GM10266 (cell line): ENCODE data around the gene RAD51B.
"Not testable (repeated sequence)": the region's sequence is repeated elsewhere in the genome, so short reads cannot be mapped to it uniquely, and the experiment has no call there.

Source experiments
- DNase-seq: peaks from one replicate; pipeline ENCODE4 v3.0.0; 2012; ENCODE audit errors: extremely low spot score
- TF ChIP-seq, protein P1 (sequence below): IDR thresholded peaks from 2 replicates; pipeline ENCODE4 v1.5.1; 2012; ENCODE audit warnings: mild to moderate bottlenecking, low read depth; ENCODE audit not compliant: control insufficient read depth, insufficient read depth; ENCODE audit errors: missing control alignments

The RAD51B gene

DNA sequence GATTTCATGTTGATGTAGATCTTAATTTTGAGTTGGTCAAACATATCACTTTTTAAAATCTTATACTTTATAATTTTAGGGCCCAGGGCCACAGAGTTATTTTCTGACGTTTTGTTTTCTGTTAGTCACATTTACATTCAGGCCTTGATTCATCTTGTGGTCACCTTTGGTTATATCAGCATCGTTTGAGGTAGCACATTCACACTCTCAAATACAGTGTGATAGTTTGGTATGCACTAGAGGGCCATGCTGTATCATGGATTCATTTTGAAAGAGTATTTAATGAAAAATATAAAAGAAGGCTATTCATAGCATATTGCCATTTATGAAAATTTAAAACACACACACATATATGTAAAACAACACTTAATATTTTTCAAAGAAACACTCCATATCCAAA lies 274.6 kb downstream of the RAD51B start:
- TF ChIP-seq, protein P1, sequence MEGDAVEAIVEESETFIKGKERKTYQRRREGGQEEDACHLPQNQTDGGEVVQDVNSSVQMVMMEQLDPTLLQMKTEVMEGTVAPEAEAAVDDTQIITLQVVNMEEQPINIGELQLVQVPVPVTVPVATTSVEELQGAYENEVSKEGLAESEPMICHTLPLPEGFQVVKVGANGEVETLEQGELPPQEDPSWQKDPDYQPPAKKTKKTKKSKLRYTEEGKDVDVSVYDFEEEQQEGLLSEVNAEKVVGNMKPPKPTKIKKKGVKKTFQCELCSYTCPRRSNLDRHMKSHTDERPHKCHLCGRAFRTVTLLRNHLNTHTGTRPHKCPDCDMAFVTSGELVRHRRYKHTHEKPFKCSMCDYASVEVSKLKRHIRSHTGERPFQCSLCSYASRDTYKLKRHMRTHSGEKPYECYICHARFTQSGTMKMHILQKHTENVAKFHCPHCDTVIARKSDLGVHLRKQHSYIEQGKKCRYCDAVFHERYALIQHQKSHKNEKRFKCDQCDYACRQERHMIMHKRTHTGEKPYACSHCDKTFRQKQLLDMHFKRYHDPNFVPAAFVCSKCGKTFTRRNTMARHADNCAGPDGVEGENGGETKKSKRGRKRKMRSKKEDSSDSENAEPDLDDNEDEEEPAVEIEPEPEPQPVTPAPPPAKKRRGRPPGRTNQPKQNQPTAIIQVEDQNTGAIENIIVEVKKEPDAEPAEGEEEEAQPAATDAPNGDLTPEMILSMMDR: no peak

DNA sequence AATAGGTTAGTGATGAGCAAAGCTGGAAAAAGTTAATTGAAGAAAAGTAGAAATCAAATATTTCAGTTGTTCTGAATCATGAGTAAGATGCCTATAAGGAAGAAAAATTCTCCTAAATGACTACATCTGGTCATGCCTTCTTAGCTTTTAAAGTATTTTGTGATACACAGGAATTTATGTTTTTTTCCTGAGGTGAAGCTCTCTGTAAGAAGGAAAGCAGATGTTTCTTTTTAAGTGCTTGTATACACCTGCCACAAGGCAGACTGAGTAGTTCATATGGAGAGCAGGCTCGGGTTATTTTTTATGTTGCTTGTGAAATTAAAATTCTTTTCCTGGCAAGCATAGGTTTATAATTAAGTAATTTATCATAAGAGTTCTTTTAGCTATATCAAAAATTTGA lies 275.2 kb downstream of the RAD51B start:
- TF ChIP-seq, protein P1: no peak

More for the DNA sequence above, 274.6 kb downstream of the RAD51B start:
- no peak for DNase-seq

DNA sequence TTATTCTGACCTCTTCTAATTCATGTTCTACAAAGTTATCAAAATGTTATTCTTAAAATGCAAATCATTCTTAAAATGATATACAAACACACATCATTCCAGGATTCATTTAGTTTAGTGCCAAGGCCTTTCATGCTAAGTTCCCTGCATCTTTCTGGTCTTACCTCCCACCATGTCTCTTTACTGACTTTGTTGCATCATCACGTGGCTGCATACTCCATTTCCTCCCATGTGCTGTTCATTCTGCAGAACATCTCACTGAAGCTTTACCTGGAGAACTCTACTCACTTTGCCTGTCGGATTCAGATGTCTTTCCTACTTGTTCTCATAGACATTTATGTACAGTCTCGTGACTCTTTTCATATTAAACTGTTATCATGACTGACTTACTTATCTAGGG lies 278.1 kb downstream of the RAD51B start:
- DNase-seq: no peak
- TF ChIP-seq, protein P1: no peak

More for the DNA sequence above, 275.2 kb downstream of the RAD51B start:
- no peak for DNase-seq

DNA sequence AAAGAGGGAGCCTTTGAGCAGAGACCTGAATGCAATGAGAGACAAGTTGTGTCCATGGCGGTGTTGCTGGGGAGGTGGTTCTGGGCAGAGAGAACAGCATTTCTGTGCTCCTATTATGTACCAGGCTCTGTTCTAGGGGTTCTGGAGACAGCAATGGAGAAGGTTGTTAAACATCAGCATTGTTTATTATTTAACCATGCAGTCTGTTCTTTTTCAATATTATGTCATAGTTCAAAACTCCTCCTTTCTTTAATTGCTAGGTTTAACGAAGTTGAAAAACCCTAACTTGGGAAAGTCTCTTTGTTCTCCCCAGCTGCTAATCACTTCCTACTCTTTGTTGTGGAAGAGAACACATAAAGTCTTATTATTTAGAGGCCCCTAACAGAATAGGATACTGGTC lies 279.3 kb downstream of the RAD51B start:
- TF ChIP-seq, protein P1: no peak
- DNase-seq: no peak

DNA sequence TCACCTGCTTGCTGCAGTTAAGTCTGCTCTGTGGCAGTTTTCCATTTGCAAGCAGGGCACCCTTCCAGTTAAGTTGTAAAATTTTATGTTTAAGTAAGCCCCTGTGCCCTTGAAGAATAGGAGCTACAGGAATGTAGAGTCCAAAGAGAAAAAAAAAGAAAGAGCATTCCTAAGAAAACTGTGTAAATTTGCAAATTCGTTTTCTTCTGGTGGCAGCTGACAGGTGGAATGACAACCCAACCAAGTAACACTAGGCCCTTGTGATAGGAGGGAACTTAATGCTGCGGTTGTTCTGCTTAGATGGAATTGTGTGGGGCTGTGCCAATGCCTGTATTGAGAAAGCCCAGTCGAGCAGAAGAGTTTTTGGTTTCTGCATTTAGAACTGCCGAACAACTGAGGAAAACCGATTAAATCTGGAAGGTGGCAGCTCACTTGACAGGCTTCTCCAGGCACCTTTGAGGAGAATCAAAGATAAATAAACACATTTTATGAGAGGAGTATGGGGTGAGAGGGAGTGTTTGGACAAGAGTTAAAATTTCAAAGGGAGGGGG lies 280.0 kb downstream of the RAD51B start:
- TF ChIP-seq, protein P1: no peak
- DNase-seq: no peak

GRCh38 chr14:68101715-68102301 lies 282.2 kb downstream of the RAD51B start:
- not testable (repeated sequence) for DNase-seq

DNA sequence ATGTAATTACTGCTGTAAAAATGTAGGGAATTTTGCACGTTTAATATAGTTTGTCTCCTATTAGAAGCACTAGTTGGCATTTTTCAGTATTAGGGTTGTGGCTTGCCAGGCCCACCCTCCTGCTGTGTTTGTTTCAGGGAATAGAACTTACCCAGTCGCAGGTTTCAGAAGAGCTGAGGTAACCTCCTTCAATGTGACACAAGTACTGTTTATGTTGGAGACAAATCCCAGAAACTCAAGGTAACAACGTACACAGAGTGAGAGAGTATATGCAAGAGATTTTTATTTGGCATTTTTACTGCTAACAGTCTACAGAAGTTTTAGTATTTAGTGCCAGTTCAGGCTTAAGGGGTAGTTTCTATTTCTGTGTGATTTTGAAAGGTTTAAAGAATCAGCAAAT lies 284.3 kb downstream of the RAD51B start:
- TF ChIP-seq, protein P1: no peak
- no peak for DNase-seq

GRCh38 chr14:68104518-68104917 lies 284.9 kb downstream of the RAD51B start:
- TF ChIP-seq, protein P1: no peak
- no peak for DNase-seq
